Fibroblast of pulmonary artery (primary cell): Measurements from ENCODE around the gene IRX4.

Experiments
- DNase-seq: peaks from one replicate; pipeline ENCODE4 v3.0.0-alpha.2; 2010; ENCODE audit warnings: low read depth
- H3K4me3 ChIP-seq: replicated peaks from 2 replicates; pipeline ENCODE4 v1.5.1; 2011; ENCODE audit warnings: low read depth, mild to moderate bottlenecking, control low read depth, low read length, moderate library complexity
- CTCF ChIP-seq: IDR thresholded peaks from 2 replicates; pipeline ENCODE4 v1.5.1; 2011; ENCODE audit warnings: mild to moderate bottlenecking, control low read depth, low read length, inconsistent platforms; ENCODE audit errors: missing control alignments

The IRX4 gene

GRCh38 chr5:1836891-1837880 is 45.5 kb downstream of the IRX4 start:
- DNase-seq, result no peak
- TF ChIP-seq CTCF, result no peak
- H3K4me3 ChIP-seq, result no peak overlapping the region

GRCh38 chr5:1836176-1836890 is 46.4 kb downstream of the IRX4 start:
- DNase-seq, result no peak
- no peak for TF ChIP-seq CTCF
- no peak overlapping the region for H3K4me3 ChIP-seq

GRCh38 chr5:1835431-1835830 is 47.3 kb downstream of the IRX4 start:
- TF ChIP-seq CTCF, result no peak
- no peak overlapping the region for H3K4me3 ChIP-seq
- DNase-seq, result no peak

- TF ChIP-seq CTCF, result no peak
- H3K4me3 ChIP-seq, result no peak overlapping the region
- DNase-seq, result no peak
Observed at GRCh38 chr5:1834721-1835429, 47.9 kb downstream of the IRX4 start.

- no peak for TF ChIP-seq CTCF
- no peak overlapping the region for H3K4me3 ChIP-seq
- no peak for DNase-seq
Observed at GRCh38 chr5:1834022-1834551, 48.6 kb downstream of the IRX4 start.

- no peak for DNase-seq
- no peak overlapping the region for H3K4me3 ChIP-seq
- no peak for TF ChIP-seq CTCF
Observed at GRCh38 chr5:1833264-1834021, 49.3 kb downstream of the IRX4 start.
